HG03354 (cell line): ENCODE results near the gene RUNX2.

Source experiments
- ATAC-seq: cut with Tn5 transposase; IDR thresholded peaks from one replicate; pipeline ENCODE4 v1.9.1; 2021; ENCODE audit warnings: mild to moderate bottlenecking; ENCODE audit not compliant: unreplicated experiment, poor library complexity, severe bottlenecking

RUNX2 gene

GRCh38 chr6:45398075-45398813 lies 70.1 kb downstream of the RUNX2 start:
- no peak for ATAC-seq

- ATAC-seq = no peak
Observed at GRCh38 chr6:45400021-45400420, 71.9 kb downstream of the RUNX2 start.

GRCh38 chr6:45411959-45412358 lies 83.8 kb downstream of the RUNX2 start:
- ATAC-seq = no peak

- no peak for ATAC-seq
Observed at GRCh38 chr6:45415315-45415714, 87.2 kb downstream of the RUNX2 start.

- no peak for ATAC-seq
Observed at GRCh38 chr6:45415788-45416518, 87.8 kb downstream of the RUNX2 start.

GRCh38 chr6:45416700-45417099 lies 88.6 kb downstream of the RUNX2 start:
- ATAC-seq = no peak

- ATAC-seq = no peak
Observed at GRCh38 chr6:45417436-45417835, 89.3 kb downstream of the RUNX2 start.

- no peak for ATAC-seq
Observed at GRCh38 chr6:45419571-45420082, 91.5 kb downstream of the RUNX2 start.

- ATAC-seq = no peak
Observed at GRCh38 chr6:45420083-45420908, 92.2 kb downstream of the RUNX2 start.

- no peak for ATAC-seq
Observed at GRCh38 chr6:45420909-45421708, 93.0 kb downstream of the RUNX2 start.

- ATAC-seq = no peak
Observed at GRCh38 chr6:45421709-45422502, 93.8 kb downstream of the RUNX2 start.

GRCh38 chr6:45422503-45423110 lies 94.5 kb downstream of the RUNX2 start:
- no peak for ATAC-seq

GRCh38 chr6:45423111-45423823 lies 95.1 kb downstream of the RUNX2 start:
- no peak for ATAC-seq

GRCh38 chr6:45423824-45424450 lies 95.8 kb downstream of the RUNX2 start:
- no peak for ATAC-seq

GRCh38 chr6:45424451-45424861 lies 96.3 kb downstream of the RUNX2 start:
- ATAC-seq = no peak

- no peak for ATAC-seq
Observed at GRCh38 chr6:45426251-45426650, 98.1 kb downstream of the RUNX2 start.

- ATAC-seq = no peak
Observed at GRCh38 chr6:45427726-45428125, 99.6 kb downstream of the RUNX2 start.
